GM10266 (cell line): Measurements from ENCODE around the gene TP53RK.

Experiments
- DNase-seq: peaks from one replicate; pipeline ENCODE4 v3.0.0; 2012; ENCODE audit errors: extremely low spot score
- TF ChIP-seq, protein P1 (sequence below): IDR thresholded peaks from 2 replicates; pipeline ENCODE4 v1.5.1; 2012; ENCODE audit warnings: mild to moderate bottlenecking, low read depth; ENCODE audit not compliant: control insufficient read depth, insufficient read depth; ENCODE audit errors: missing control alignments

TP53RK gene

DNA sequence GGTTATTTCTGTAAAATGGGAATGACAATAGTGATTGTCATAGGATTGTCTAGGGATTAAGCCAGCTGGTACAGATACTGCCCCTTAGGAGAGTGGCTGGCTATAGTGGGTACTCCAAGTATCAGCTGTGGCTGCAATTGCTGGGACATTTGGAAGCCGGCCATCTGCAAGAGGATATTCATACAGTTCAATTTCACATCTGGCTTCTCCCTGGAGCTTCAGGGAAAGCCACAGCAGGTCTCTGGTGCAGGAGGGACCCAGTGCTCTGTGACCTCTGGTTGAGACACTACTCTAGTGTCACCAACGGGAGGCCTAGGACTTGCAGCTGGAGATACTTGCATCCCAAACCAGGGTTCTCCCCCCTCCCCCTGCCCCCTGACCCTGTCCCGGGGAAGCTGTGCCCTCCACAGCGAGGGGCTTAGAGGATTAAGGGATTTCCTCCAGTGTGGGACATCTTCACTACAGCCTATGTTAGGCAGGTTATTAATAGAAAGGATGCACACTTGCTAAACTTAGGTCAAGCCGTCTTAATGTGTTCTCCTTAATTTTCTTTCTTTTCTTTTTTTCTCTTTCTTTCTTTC is 22.9 kb upstream of the TP53RK start:
- TF ChIP-seq, protein P1, sequence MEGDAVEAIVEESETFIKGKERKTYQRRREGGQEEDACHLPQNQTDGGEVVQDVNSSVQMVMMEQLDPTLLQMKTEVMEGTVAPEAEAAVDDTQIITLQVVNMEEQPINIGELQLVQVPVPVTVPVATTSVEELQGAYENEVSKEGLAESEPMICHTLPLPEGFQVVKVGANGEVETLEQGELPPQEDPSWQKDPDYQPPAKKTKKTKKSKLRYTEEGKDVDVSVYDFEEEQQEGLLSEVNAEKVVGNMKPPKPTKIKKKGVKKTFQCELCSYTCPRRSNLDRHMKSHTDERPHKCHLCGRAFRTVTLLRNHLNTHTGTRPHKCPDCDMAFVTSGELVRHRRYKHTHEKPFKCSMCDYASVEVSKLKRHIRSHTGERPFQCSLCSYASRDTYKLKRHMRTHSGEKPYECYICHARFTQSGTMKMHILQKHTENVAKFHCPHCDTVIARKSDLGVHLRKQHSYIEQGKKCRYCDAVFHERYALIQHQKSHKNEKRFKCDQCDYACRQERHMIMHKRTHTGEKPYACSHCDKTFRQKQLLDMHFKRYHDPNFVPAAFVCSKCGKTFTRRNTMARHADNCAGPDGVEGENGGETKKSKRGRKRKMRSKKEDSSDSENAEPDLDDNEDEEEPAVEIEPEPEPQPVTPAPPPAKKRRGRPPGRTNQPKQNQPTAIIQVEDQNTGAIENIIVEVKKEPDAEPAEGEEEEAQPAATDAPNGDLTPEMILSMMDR: no peak
- DNase-seq: no peak

DNA sequence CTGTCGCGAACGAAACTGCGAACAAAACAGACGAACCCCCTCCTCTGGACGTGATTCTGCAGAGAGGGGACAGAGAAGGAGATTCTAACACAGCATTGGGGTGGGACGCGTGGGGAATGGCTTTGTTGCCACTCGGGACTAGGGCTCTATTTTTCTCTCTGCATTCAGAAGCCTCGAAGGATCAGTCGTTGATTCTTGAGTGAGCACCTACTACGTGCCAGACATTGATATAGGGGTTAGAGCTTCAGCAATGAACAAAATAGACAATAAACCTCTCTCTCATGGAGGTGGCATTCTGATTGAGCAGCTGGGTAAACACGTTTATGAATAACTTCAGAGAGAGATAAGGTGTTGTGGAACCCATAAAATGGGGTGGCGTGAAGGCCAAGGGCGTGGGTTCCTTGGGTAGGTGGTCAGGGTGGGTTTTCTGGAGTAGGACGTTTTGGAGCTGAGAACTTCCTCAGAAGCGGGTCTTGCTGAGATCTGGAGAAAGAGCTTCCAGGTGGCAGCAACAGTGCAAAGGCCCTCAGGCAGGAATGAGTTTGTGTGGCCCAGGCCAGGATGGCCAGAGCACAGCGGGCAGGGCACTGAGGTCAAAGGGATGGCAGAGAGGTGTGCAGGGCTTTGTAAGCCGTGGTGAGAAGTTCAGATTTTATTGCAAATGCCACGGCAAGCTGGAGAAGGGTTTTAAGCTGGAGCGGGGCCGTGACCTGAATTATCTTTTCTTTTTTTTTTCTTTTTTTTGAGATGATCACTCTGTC is 21.1 kb upstream of the TP53RK start:
- TF ChIP-seq, protein P1: no peak
- no peak for DNase-seq

DNA sequence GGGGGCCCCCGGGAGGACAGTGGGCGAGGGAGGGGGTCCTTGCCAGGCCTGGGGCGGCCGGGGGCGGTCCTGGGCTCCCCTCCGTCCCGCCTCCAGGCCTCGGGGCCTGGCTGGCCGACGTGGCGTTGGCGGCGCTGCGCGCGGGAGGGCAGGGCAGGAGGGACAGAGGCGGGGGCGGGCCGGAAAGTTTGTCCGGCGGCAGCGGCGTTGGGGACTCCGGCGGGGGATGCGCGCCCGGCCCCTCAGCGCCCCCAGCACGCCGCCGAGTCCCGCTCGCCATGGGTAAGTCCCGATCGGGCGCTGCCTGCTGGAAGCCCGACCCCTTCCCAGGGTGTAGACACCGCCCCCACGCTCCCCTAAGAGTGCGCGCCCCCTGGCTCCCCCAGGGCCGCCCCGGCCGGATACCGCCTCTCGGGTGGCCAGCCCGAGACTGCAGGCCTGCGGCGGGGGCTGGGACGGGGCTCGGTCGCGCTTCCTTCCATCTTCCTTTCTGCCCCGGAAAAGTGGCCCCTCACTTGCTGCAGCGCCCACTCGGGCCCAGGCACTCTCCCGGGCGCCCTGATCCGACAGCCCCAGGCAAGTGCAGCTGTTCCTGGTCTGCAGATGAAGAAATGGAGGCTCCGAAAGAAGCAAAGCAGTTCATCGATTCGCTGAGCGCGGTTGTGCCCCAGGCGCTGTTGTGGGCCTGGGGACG is 20.4 kb upstream of the TP53RK start, which contains the start of gene SLC2A10:
Gene SLC2A10 (plus strand): TSS at position 191 of the 694 bp plus-strand sequence. CDS start 88 bp downstream, at position 279.
- TF ChIP-seq, protein P1: no peak
- DNase-seq: peak; percentile 49

DNA sequence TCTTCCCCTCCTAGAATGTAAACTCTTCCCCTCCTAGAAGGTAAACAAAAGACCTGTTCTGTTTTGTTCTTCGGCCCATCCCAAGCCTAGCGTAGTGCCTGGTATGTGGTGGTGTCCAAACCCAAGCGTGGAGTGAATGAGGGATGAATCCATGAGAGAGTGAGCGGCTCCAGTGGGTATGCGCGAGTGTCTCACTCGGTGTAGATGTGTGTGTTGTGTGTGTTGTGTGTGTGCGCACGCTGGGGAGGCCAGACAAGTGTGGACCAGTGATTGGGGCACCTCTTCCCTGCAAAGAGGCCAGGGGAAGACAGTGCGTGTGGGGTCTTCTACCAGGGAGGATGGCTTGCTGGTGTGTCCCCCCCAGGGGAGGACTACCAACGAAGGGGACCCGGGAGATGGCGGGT is 19.8 kb upstream of the TP53RK start:
- TF ChIP-seq, protein P1: no peak
- peak; percentile 30 for DNase-seq

DNA sequence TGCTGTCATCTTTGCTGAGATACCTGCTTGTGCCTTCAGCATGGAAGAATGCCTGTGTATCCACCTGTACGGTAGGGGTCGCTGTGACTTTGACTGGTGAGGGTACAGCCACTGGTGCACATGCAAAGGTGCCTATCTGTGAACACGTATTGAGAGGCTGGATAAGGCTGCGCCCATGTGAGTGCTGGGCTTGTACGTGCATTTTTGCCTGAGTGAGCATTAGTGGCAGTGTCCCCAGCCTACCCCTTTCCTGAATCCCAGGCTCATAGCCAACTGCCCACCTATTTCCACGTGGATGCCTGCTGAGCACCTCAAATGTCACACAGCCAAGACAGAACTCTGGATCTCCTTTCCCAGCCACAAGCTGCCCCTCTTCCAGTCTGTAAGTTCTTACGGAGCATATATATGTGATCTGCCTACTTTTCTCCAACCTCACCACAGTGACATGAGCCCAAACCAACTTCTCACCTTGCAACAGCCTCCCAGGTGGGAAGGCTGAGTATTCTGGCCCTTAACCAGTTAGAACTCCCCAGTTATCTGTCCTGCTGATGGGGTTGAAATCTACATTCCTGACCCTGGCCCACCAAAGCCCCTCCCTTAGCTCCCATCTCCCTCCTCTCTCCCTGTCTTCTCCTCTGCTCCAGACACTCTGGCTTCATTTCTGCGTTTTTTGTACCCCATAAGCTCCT is 19.1 kb upstream of the TP53RK start:
- DNase-seq: no peak
- TF ChIP-seq, protein P1: peak; percentile 39

DNA sequence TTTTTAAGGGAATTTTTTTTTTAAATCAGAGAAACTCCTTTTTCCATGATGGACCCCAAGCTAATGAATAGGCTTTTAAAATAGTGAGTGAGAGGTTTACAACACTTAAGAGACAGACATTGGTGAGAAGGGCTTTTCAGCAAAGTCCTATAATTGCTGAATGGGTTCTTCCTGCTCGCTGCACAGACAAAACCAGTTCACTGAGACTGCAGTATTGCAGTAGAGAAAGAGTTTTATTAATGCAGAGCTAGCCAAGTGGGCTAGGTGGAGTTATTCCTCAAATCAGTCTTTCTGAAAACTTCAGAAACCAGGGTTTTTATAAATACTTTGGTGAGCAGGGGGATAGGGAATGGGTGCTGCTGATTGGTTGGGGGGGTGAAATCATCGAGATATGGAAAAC is 17.0 kb upstream of the TP53RK start:
- TF ChIP-seq, protein P1: no peak

More for the DNA sequence above, 17.0 kb upstream of the TP53RK start:
- DNase-seq: no peak
